ENCODE measurements around the gene BCAR3.

Gene BCAR3

DNA sequence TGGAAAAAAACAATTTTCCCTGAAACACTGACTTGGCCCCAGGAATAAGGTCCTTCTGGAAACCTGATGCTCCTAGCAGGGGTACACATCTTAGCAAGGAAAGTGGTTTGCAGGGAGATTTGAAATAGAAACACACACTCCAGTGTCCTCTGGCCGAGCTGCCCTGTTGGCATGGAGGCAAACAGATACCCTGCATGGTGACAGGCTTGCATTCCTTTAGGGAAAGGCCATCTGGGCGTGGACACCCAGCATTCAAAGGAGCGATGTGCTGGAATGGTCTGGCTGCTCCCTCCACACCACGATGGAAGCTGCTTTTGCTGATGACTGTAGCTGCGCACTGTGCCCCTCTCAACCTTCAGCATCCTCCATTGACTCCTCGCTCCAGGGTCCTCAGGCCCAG, 41.5 kb upstream of the BCAR3 start:
- Histone ChIP-seq H3K79me2 (ENCODE audit: insufficient read depth, low read length) (no peaks in the 10 kb centered on the region), H3K9me2 (replicated peaks; ENCODE audit: insufficient read depth, low read length) (no peaks in the 10 kb centered on the region), H3F3A (ENCODE audit: insufficient read depth) (no peaks in the 10 kb centered on the region), H2AFZ (ENCODE audit: low read depth, low read length, severe bottlenecking) (no peak overlapping the region), H4K20me1 (ENCODE audit: low read depth, low read length) (no peaks in the 10 kb centered on the region), H3K9me3 (ENCODE audit: insufficient read depth, low read length) (no peaks in the 10 kb centered on the region), H3K9ac (ENCODE audit: low read length) (no peak overlapping the region), H3K27me3 (ENCODE audit: low read length) (no peaks in the 10 kb centered on the region), H3K36me3 (ENCODE audit: low read length) (no peaks in the 10 kb centered on the region), H3K4me3 (ENCODE audit: insufficient read depth, low read length, poor library complexity, severe bottlenecking) (no peak overlapping the region), H3K27ac (ENCODE audit: low read depth, low read length) (no peak overlapping the region), H3K4me2 (ENCODE audit: low read depth, low read length, poor library complexity, severe bottlenecking) (no peak overlapping the region)
- TF ChIP-seq EZH2phosphoT487 (conservative IDR thresholded peaks at IDR 0.05; ENCODE audit: low read length), result no peak
- TF ChIP-seq, protein P1, sequence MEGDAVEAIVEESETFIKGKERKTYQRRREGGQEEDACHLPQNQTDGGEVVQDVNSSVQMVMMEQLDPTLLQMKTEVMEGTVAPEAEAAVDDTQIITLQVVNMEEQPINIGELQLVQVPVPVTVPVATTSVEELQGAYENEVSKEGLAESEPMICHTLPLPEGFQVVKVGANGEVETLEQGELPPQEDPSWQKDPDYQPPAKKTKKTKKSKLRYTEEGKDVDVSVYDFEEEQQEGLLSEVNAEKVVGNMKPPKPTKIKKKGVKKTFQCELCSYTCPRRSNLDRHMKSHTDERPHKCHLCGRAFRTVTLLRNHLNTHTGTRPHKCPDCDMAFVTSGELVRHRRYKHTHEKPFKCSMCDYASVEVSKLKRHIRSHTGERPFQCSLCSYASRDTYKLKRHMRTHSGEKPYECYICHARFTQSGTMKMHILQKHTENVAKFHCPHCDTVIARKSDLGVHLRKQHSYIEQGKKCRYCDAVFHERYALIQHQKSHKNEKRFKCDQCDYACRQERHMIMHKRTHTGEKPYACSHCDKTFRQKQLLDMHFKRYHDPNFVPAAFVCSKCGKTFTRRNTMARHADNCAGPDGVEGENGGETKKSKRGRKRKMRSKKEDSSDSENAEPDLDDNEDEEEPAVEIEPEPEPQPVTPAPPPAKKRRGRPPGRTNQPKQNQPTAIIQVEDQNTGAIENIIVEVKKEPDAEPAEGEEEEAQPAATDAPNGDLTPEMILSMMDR (IDR thresholded peaks at IDR 0.05; ENCODE audit: insufficient read depth, low read length, poor library complexity, severe bottlenecking), result no peak

DNA sequence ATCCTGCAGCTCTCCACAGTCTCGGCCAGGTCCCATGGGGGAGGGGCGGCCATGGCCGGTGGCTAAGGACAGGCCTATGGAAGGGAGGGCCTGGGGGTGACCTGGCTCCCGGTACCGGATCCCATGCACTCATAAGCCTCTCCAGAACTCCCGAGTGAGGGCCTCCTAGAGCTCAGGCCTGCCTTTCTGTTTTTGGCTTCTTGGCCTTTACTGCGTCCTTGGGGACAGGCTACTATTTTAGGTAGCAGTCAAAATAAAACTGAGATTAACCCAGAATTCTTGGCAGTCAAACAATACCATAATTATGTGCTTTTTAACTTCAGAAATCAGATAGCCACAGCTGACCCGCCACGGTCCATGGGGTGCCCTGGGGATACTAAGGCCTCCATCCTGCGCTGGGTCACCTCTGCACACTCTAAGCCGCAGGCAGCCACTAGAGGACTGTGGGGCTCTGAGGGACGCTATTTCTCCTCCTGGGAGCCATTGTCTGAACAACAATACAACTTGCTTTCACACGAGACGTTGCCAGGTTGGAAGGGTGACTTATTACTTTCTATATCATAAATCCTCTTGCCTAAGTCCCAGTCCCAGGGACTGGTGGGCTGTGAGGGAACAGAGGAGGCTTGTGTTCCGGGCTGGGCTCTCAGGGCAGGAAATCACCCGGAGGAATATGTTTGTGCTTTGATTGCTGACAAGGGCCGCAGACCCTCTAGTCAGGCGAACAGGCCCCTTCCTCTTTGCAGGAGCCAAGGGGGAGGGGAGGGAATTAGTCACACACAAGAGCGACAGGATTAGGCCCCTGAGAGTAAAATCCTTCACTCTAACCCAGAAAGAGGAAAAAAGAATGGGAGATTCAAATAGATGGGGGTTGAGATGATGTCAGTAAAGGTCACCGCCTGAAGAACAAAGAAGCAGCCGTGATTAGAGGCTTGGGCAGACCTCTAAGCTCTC, 40.7 kb upstream of the BCAR3 start:
- Histone ChIP-seq H3K9ac (ENCODE audit: low read length) (no peak overlapping the region), H3K27me3 (ENCODE audit: low read length) (no peaks in the 10 kb centered on the region), H3K79me2 (ENCODE audit: insufficient read depth, low read length) (no peaks in the 10 kb centered on the region), H3K9me3 (ENCODE audit: insufficient read depth, low read length) (no peaks in the 10 kb centered on the region), H3K4me2 (ENCODE audit: low read depth, low read length, poor library complexity, severe bottlenecking) (no peak overlapping the region), H3K4me3 (ENCODE audit: insufficient read depth, low read length, poor library complexity, severe bottlenecking) (no peak overlapping the region), H3K9me2 (replicated peaks; ENCODE audit: insufficient read depth, low read length) (no peaks in the 10 kb centered on the region), H3F3A (ENCODE audit: insufficient read depth) (no peaks in the 10 kb centered on the region), H4K20me1 (ENCODE audit: low read depth, low read length) (no peaks in the 10 kb centered on the region), H3K36me3 (ENCODE audit: low read length) (no peaks in the 10 kb centered on the region), H2AFZ (ENCODE audit: low read depth, low read length, severe bottlenecking) (no peak overlapping the region), H3K27ac (ENCODE audit: low read depth, low read length) (no peak overlapping the region)
- TF ChIP-seq, protein P1 (IDR thresholded peaks at IDR 0.05; ENCODE audit: insufficient read depth, low read length, poor library complexity, severe bottlenecking), result no peak
- TF ChIP-seq EZH2phosphoT487 (conservative IDR thresholded peaks at IDR 0.05; ENCODE audit: low read length), result no peak

DNA sequence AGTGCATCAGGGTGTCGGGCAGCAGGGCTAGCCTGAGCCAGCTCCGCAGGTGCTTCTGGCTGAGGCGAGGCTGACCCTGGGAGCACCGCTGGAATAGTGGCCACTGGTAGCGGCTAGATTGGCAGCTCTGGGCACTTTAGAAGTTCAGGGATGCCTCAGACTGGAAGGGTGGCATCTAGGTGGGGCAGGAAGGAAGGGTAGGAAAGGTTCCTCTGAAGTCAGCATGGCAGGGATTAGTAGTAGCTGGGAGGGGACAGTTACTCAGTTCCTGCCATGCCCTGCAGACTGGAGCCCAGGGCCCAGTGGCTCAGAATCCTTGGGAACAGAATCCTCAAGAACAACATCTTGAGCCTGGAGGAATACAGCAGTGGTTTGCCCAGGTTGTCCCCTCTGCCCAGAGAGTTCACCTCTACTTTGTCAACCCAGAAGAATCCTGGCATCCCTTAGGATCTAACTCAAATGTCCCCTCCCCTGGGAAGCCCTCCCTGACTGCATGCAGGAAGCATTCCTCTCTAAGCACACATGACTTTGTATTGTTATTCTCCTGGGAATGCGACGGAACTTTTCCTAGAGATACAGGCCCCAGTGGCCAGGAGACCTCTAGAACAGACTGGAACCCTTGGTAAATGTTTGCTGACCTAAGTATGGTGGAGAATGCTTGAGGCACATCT, 39.5 kb upstream of the BCAR3 start:
- H3K79me2 ChIP-seq (ENCODE audit: insufficient read depth, low read length), result no peaks in the 10 kb centered on the region
- H3K9ac ChIP-seq (ENCODE audit: low read length), result no peak overlapping the region
- no peaks in the 10 kb centered on the region for H3K9me3 ChIP-seq (ENCODE audit: insufficient read depth, low read length)
- H3K27me3 ChIP-seq (ENCODE audit: low read length), result no peaks in the 10 kb centered on the region
- no peaks in the 10 kb centered on the region for H4K20me1 ChIP-seq (ENCODE audit: low read depth, low read length)
- H3K4me3 ChIP-seq (ENCODE audit: insufficient read depth, low read length, poor library complexity, severe bottlenecking), result no peak overlapping the region
- no peaks in the 10 kb centered on the region for H3K36me3 ChIP-seq (ENCODE audit: low read length)
- no peaks in the 10 kb centered on the region for H3K9me2 ChIP-seq (replicated peaks; ENCODE audit: insufficient read depth, low read length)
- H3F3A ChIP-seq (ENCODE audit: insufficient read depth), result no peaks in the 10 kb centered on the region
- H3K27ac ChIP-seq (ENCODE audit: low read depth, low read length), result no peak overlapping the region
- TF ChIP-seq, protein P1 (IDR thresholded peaks at IDR 0.05; ENCODE audit: insufficient read depth, low read length, poor library complexity, severe bottlenecking), result no peak
- TF ChIP-seq EZH2phosphoT487 (conservative IDR thresholded peaks at IDR 0.05; ENCODE audit: low read length), result no peak
- H3K4me2 ChIP-seq (ENCODE audit: low read depth, low read length, poor library complexity, severe bottlenecking), result no peak overlapping the region
- no peak overlapping the region for H2AFZ ChIP-seq (ENCODE audit: low read depth, low read length, severe bottlenecking)

All from SU-DHL-6 (cell line).